Keratinocyte (primary cell): ENCODE measurements around the gene GABRB2. TPM values are rescaled to one million over a fixed set of nuclear protein-coding genes. Genes with fewer than 3 reads are reported as not detected.

Source experiments
- DNase-seq: peaks from one replicate; pipeline ENCODE4 v3.0.0-alpha.2; 2011; ENCODE audit warnings: low read depth, missing footprints, low spot score
- FAIRE-seq: peaks from 2 replicates; lab custom pipeline; 2011; peaks lifted over from hg19 to GRCh38; lab: Jason Lieb, UNC
- H2AFZ ChIP-seq: 2 replicates; pipeline ENCODE4 v1.6.0; 2012; ENCODE audit warnings: low read length, control low read depth, inconsistent platforms; ENCODE audit not compliant: control insufficient read depth
- H3K27ac ChIP-seq: 2 replicates; pipeline ENCODE4 v1.5.1; 2011; ENCODE audit warnings: low read length; ENCODE audit not compliant: control insufficient read depth, insufficient read depth
- H3K27me3 ChIP-seq: 3 replicates; pipeline ENCODE4 v1.6.0; 2011; ENCODE audit warnings: low read length; ENCODE audit not compliant: control insufficient read depth, insufficient read depth; ENCODE audit errors: extremely low read depth
- H3K36me3 ChIP-seq, 2 experiments: 2 replicates in 1 of 2; 3 replicates in 1 of 2; pipeline ENCODE4 v1.5.1; 2011; ENCODE audit warnings: low read length in 2 of 2, mild to moderate bottlenecking in 1 of 2; ENCODE audit not compliant: control insufficient read depth in 2 of 2, insufficient read depth in 2 of 2; ENCODE audit errors: extremely low read depth in 1 of 2
- H3K4me1 ChIP-seq: 3 replicates; pipeline ENCODE4 v1.5.1; 2011; ENCODE audit warnings: low read length; ENCODE audit not compliant: control insufficient read depth, insufficient read depth; ENCODE audit errors: extremely low read depth
- H3K4me2 ChIP-seq: 3 replicates; pipeline ENCODE4 v1.6.0; 2011; ENCODE audit warnings: low read depth, low read length; ENCODE audit not compliant: control insufficient read depth, insufficient read depth; ENCODE audit errors: extremely low read depth
- H3K4me3 ChIP-seq, 3 experiments: fragments of 200-600 bp in 1 of 3; sonication (generic) in 1 of 3; 2 replicates in 2 of 3; 3 replicates in 1 of 3; pipeline ENCODE4 v1.5.1; 2011 to 2016; ENCODE audit warnings: low read length in 3 of 3, mild to moderate bottlenecking in 3 of 3, control low read depth in 2 of 3, inconsistent platforms in 1 of 3, low read depth in 1 of 3, mixed read lengths in 1 of 3, mixed run types in 1 of 3, moderate library complexity in 1 of 3; ENCODE audit not compliant: control insufficient read depth in 2 of 3, insufficient read depth in 2 of 3; ENCODE audit errors: extremely low read depth in 1 of 3
- H3K79me2 ChIP-seq: 2 replicates; pipeline ENCODE4 v1.6.0; 2012; ENCODE audit warnings: low read length; ENCODE audit not compliant: control insufficient read depth, insufficient read depth
- H3K9ac ChIP-seq: 3 replicates; pipeline ENCODE4 v1.6.0; 2011; ENCODE audit warnings: low read length; ENCODE audit not compliant: control insufficient read depth, insufficient read depth; ENCODE audit errors: extremely low read depth
- H3K9me1 ChIP-seq: 3 replicates; pipeline ENCODE4 v1.6.0; 2011; ENCODE audit warnings: low read length; ENCODE audit not compliant: control insufficient read depth, insufficient read depth; ENCODE audit errors: extremely low read depth
- H3K9me3 ChIP-seq: 2 replicates; pipeline ENCODE4 v1.5.1; 2012; ENCODE audit warnings: low read depth, low read length; ENCODE audit not compliant: control insufficient read depth
- H4K20me1 ChIP-seq: 3 replicates; pipeline ENCODE4 v1.6.0; 2011; ENCODE audit warnings: low read length; ENCODE audit not compliant: control insufficient read depth, insufficient read depth; ENCODE audit errors: extremely low read depth
- CTCF ChIP-seq, 3 experiments: IDR thresholded peaks in 1 of 3; conservative IDR thresholded peaks in 1 of 3; optimal IDR thresholded peaks in 1 of 3; 2 replicates in 2 of 3; 3 replicates in 1 of 3; pipeline versions ENCODE3 to v1.5.1; 2011; ENCODE audit warnings: low read length in 3 of 3, mild to moderate bottlenecking in 3 of 3, moderate library complexity in 2 of 3, control low read depth in 1 of 3, inconsistent platforms in 1 of 3; ENCODE audit not compliant: insufficient read depth in 2 of 3; ENCODE audit errors: extremely low read depth in 1 of 3
- EZH2 ChIP-seq: IDR thresholded peaks from one replicate; pipeline ENCODE4 v1.6.1; 2012; ENCODE audit warnings: inconsistent platforms, mild to moderate bottlenecking, low read length, moderate library complexity
- dilution Hi-C: fragments of 300-500 bp; cut with MboI; formaldehyde crosslinking; loops from one replicate; pipeline ENCODE4 v1.7.0; 2020; ENCODE audit warnings: low sequenced_read_pairs; ENCODE audit not compliant: extremely low pct_ligation_motif_present
- polyA plus RNA-seq, 5 experiments: library from polyadenylated mRNA; depleted of rRNA in 3 of 5; stranded (reverse) in 3 of 5; stranded (forward) in 1 of 5; unstranded in 1 of 5; fragments of >200 nt; gene quantifications; 1 replicate in 1 of 5; 2 replicates in 3 of 5; 3 replicates in 1 of 5; pipeline versions ENCODE4 v1.2.1 to v1.2.3, GENCODE V29; 2011 to 2012; ENCODE audit warnings: missing spikeins in 2 of 5, low read depth in 1 of 5, low replicate concordance in 1 of 5

The GABRB2 gene
- polyA plus RNA-seq, 1 donor (not counting 4 experiments of a cell fraction or from before 2014, with no cell fraction given): not detected

DNA sequence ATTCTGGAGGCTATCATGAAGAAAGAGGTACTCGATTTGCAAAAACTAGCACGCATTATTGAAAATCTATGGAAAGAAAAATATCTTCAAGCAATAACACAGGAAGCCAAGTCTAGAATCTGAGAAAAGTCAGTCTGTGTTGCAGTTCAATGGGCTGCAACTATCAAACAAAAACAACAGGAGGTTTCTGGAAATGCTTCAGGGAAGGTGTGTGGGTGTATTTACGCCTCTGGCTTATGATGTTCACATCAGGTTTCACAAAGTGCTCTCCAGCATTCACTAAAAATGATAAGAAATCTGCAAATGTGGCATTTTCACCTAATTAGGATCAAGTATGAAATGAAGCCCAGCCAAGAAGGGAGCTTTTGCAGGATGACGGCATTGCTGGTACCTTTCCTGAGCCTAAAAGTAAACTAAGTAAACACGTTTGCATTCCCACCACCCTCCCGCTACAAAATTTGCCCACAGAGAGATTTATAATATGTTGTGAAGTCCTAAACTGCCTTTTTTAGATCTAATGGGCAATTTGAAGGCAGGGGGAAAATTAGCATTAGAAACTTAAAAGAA lies 146.4 kb downstream of the GABRB2 start:
- H3K27me3 ChIP-seq: no peaks in the 10 kb centered on the region
- no peak overlapping the region for H3K9ac ChIP-seq
- DNase-seq: no peak
- H3K79me2 ChIP-seq: no peaks in the 10 kb centered on the region
- H3K4me1 ChIP-seq: no peaks in the 10 kb centered on the region
- H3K9me3 ChIP-seq: no peaks in the 10 kb centered on the region
- TF ChIP-seq EZH2: no peak
- no peak for TF ChIP-seq CTCF (optimal IDR thresholded peaks at IDR 0.05 in 1 of 3, IDR thresholded peaks at IDR 0.05 in 1 of 3, conservative IDR thresholded peaks at IDR 0.05 in 1 of 3; ENCODE audit: extremely low read depth in 1 of 3, insufficient read depth in 2 of 3, low read length in 3 of 3)
- no peak overlapping the region for H3K4me2 ChIP-seq
- no peaks in the 10 kb centered on the region for H3K9me1 ChIP-seq
- no peak for FAIRE-seq
- H4K20me1 ChIP-seq: no peaks in the 10 kb centered on the region
- H2AFZ ChIP-seq: no peak overlapping the region
- dilution Hi-C loops: no loop called here
- no peak overlapping the region for H3K27ac ChIP-seq
- no peaks in the 10 kb centered on the region for H3K36me3 ChIP-seq
- no peak overlapping the region for H3K4me3 ChIP-seq

- no peak overlapping the region for H3K9ac ChIP-seq
- dilution Hi-C loops: no loop called here
- no peaks in the 10 kb centered on the region for H3K9me3 ChIP-seq
Observed at GRCh38 chr5:161397448-161397847, 149.1 kb downstream of the GABRB2 start.

More at GRCh38 chr5:161397448-161397847, 149.1 kb downstream of the GABRB2 start:
- Histone ChIP-seq H3K27me3 (no peaks in the 10 kb centered on the region), H4K20me1 (no peaks in the 10 kb centered on the region), H2AFZ (no peak overlapping the region), H3K9me1 (no peaks in the 10 kb centered on the region), H3K36me3 (no peaks in the 10 kb centered on the region), H3K79me2 (no peaks in the 10 kb centered on the region), H3K27ac (no peak overlapping the region), H3K4me1 (no peaks in the 10 kb centered on the region), H3K4me2 (no peak overlapping the region), H3K4me3 (no peak overlapping the region)
- FAIRE-seq (no peak), DNase-seq (no peak)
- no peak for TF ChIP-seq CTCF (optimal IDR thresholded peaks at IDR 0.05 in 1 of 3, IDR thresholded peaks at IDR 0.05 in 1 of 3, conservative IDR thresholded peaks at IDR 0.05 in 1 of 3; ENCODE audit: extremely low read depth in 1 of 3, insufficient read depth in 2 of 3, low read length in 3 of 3)
- no peak for TF ChIP-seq EZH2
